A549 (cell line): ENCODE measurements around the gene LRFN3.

Source experiments
- EHF ChIP-seq: fragments of 250-450 bp; sonication (Bioruptor Pico); IDR thresholded peaks from 2 replicates; pipeline ENCODE4 v1.5.0; 2020; ENCODE audit warnings: mild to moderate bottlenecking
- EP300 ChIP-seq, 2 experiments: fragments of >200 bp; sonication (Bioruptor Twin); formaldehyde crosslinking; IDR thresholded peaks; 2 replicates in 1 of 2; 3 replicates in 1 of 2; pipeline ENCODE4 v1.6.1; 2016 to 2017
- ESRRA ChIP-seq: fragments of 150-350 bp; IDR thresholded peaks from 2 replicates; pipeline ENCODE4 v1.6.1; 2014; ENCODE audit warnings: mild to moderate bottlenecking, low read length, borderline replicate concordance
- HOXA7 ChIP-seq: fragments of 250-450 bp; sonication (Bioruptor Pico); IDR thresholded peaks from 2 replicates; pipeline ENCODE4 v1.5.0; 2020; ENCODE audit warnings: mild to moderate bottlenecking, moderate library complexity
- JUNB ChIP-seq: fragments of >200 bp; sonication (Bioruptor Twin); formaldehyde crosslinking; IDR thresholded peaks from 2 replicates; pipeline ENCODE4 v1.6.1; 2016
- MAZ ChIP-seq: fragments of 150-350 bp; IDR thresholded peaks from 2 replicates; pipeline ENCODE4 v1.6.1; 2014; ENCODE audit warnings: antibody characterized with exemption, low read depth, low read length, borderline replicate concordance
- POLR2A ChIP-seq: IDR thresholded peaks from 2 replicates; pipeline ENCODE4 v1.6.1; 2012; ENCODE audit warnings: mild to moderate bottlenecking, low read length
- RAD21 ChIP-seq, 2 experiments: fragments of >200 bp in 1 of 2; sonication (Bioruptor Twin) in 1 of 2; formaldehyde crosslinking in 1 of 2; IDR thresholded peaks in 1 of 2; conservative IDR thresholded peaks in 1 of 2; 2 replicates in 1 of 2; 3 replicates in 1 of 2; pipeline ENCODE4 v1.6.1; 2012 to 2018; ENCODE audit warnings: inconsistent platforms in 1 of 2
- RCOR1 ChIP-seq: fragments of 150-350 bp; IDR thresholded peaks from 2 replicates; pipeline ENCODE4 v1.6.1; 2014; ENCODE audit warnings: antibody characterized with exemption, low read length, low read depth
- RNF2 ChIP-seq: fragments of 200-600 bp; sonication (generic); IDR thresholded peaks from 2 replicates; pipeline ENCODE4 v1.6.1; 2016; ENCODE audit warnings: low read depth, mild to moderate bottlenecking, antibody characterized with exemption, moderate library complexity, borderline replicate concordance
- TF ChIP-seq, protein P1 (sequence below): fragments of 200-600 bp; sonication (generic); IDR thresholded peaks from 2 replicates; pipeline ENCODE4 v1.6.1; 2016; ENCODE audit warnings: antibody characterized with exemption, mild to moderate bottlenecking, moderate library complexity
- TF ChIP-seq, protein P2 (sequence below): fragments of 250-450 bp; sonication (Bioruptor Pico); IDR thresholded peaks from 2 replicates; pipeline ENCODE4 v1.5.0; 2021; ENCODE audit warnings: mild to moderate bottlenecking, moderate library complexity, borderline replicate concordance
- TF ChIP-seq, protein P3 (sequence below): fragments of >200 bp; sonication (Bioruptor Twin); formaldehyde crosslinking; IDR thresholded peaks from 3 replicates; pipeline ENCODE4 v1.5.1; 2016

DNA sequence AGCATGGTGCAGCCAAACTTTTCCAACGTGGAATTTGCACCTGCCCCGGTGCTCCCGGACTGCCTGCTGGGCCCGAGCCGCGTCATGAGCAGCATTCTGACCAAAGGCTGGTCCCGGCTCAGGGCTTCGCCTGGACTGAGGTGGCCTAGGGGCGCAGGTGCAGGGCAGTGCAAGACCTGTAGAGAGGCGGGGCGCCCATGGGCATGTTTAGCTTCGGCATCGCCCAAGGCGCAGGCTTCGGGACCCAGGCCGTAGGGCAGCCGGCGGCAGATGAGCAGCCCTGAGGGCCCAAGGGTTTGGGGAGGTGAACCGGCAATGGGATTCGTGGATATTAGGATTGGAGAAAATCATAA is 23.8 kb downstream of the LRFN3 start:
- TF ChIP-seq, protein P1, sequence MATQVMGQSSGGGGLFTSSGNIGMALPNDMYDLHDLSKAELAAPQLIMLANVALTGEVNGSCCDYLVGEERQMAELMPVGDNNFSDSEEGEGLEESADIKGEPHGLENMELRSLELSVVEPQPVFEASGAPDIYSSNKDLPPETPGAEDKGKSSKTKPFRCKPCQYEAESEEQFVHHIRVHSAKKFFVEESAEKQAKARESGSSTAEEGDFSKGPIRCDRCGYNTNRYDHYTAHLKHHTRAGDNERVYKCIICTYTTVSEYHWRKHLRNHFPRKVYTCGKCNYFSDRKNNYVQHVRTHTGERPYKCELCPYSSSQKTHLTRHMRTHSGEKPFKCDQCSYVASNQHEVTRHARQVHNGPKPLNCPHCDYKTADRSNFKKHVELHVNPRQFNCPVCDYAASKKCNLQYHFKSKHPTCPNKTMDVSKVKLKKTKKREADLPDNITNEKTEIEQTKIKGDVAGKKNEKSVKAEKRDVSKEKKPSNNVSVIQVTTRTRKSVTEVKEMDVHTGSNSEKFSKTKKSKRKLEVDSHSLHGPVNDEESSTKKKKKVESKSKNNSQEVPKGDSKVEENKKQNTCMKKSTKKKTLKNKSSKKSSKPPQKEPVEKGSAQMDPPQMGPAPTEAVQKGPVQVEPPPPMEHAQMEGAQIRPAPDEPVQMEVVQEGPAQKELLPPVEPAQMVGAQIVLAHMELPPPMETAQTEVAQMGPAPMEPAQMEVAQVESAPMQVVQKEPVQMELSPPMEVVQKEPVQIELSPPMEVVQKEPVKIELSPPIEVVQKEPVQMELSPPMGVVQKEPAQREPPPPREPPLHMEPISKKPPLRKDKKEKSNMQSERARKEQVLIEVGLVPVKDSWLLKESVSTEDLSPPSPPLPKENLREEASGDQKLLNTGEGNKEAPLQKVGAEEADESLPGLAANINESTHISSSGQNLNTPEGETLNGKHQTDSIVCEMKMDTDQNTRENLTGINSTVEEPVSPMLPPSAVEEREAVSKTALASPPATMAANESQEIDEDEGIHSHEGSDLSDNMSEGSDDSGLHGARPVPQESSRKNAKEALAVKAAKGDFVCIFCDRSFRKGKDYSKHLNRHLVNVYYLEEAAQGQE = no peak
- TF ChIP-seq, protein P2, sequence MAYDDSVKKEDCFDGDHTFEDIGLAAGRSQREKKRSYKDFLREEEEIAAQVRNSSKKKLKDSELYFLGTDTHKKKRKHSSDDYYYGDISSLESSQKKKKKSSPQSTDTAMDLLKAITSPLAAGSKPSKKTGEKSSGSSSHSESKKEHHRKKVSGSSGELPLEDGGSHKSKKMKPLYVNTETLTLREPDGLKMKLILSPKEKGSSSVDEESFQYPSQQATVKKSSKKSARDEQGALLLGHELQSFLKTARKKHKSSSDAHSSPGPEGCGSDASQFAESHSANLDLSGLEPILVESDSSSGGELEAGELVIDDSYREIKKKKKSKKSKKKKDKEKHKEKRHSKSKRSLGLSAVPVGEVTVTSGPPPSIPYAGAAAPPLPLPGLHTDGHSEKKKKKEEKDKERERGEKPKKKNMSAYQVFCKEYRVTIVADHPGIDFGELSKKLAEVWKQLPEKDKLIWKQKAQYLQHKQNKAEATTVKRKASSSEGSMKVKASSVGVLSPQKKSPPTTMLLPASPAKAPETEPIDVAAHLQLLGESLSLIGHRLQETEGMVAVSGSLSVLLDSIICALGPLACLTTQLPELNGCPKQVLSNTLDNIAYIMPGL (CRISPR knock-in tag) = no peak
- TF ChIP-seq, protein P3, sequence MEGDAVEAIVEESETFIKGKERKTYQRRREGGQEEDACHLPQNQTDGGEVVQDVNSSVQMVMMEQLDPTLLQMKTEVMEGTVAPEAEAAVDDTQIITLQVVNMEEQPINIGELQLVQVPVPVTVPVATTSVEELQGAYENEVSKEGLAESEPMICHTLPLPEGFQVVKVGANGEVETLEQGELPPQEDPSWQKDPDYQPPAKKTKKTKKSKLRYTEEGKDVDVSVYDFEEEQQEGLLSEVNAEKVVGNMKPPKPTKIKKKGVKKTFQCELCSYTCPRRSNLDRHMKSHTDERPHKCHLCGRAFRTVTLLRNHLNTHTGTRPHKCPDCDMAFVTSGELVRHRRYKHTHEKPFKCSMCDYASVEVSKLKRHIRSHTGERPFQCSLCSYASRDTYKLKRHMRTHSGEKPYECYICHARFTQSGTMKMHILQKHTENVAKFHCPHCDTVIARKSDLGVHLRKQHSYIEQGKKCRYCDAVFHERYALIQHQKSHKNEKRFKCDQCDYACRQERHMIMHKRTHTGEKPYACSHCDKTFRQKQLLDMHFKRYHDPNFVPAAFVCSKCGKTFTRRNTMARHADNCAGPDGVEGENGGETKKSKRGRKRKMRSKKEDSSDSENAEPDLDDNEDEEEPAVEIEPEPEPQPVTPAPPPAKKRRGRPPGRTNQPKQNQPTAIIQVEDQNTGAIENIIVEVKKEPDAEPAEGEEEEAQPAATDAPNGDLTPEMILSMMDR = no peak
- TF ChIP-seq JUNB (no peak), HOXA7 (CRISPR knock-in tag) (no peak), RCOR1 (no peak), POLR2A (0 out of 2 replicates have a peak, but pooled peaks have one; percentile 15), RAD21 (conservative IDR thresholded peaks at IDR 0.05 in 1 of 2, IDR thresholded peaks at IDR 0.05 in 1 of 2) (no peak), ESRRA (no peak), EP300 (IDR thresholded peaks at IDR 0.05) (no peak), RNF2 (no peak), EHF (CRISPR knock-in tag) (no peak), MAZ (no peak)
